DMS114 treated with DMSO at 0.1 percent for 48 hours (cell line): ENCODE measurements around the gene BRI3.

Experiments used
- DNase-seq: peaks from one replicate; lab custom pipeline; 2025; ENCODE audit not compliant: unreplicated experiment; lab: John Stamatoyannopoulos, UW

Gene BRI3

GRCh38 chr7:98286701-98287485 lies 5.4 kb downstream of the BRI3 start:
- DNase-seq: no peak

- no peak for DNase-seq
Measured at GRCh38 chr7:98287486-98287959, 6.0 kb downstream of the BRI3 start.

GRCh38 chr7:98288064-98288823 lies 6.8 kb downstream of the BRI3 start:
- DNase-seq: no peak

GRCh38 chr7:98289333-98289875 lies 7.9 kb downstream of the BRI3 start:
- DNase-seq: no peak

GRCh38 chr7:98291717-98292116 lies 10.2 kb downstream of the BRI3 start:
- DNase-seq: no peak

- DNase-seq: no peak
Measured at GRCh38 chr7:98293265-98293664, 11.8 kb downstream of the BRI3 start.

- no peak for DNase-seq
Measured at GRCh38 chr7:98293746-98294145, 12.3 kb downstream of the BRI3 start.

- DNase-seq: no peak
Measured at GRCh38 chr7:98294326-98294725, 12.8 kb downstream of the BRI3 start.

GRCh38 chr7:98294798-98295382 lies 13.4 kb downstream of the BRI3 start:
- DNase-seq: peak; percentile 23

GRCh38 chr7:98295467-98296192 lies 14.1 kb downstream of the BRI3 start:
- DNase-seq: no peak

- no peak for DNase-seq
Measured at GRCh38 chr7:98296833-98297232, 15.3 kb downstream of the BRI3 start.

- DNase-seq: no peak
Measured at GRCh38 chr7:98297626-98298286, 16.3 kb downstream of the BRI3 start.

GRCh38 chr7:98300595-98301372 lies 19.3 kb downstream of the BRI3 start:
- no peak for DNase-seq

- DNase-seq: no peak
Measured at GRCh38 chr7:98301693-98302470, 20.4 kb downstream of the BRI3 start.

- DNase-seq: no peak
Measured at GRCh38 chr7:98303176-98303865, 21.8 kb downstream of the BRI3 start.

GRCh38 chr7:98303906-98304305 lies 22.4 kb downstream of the BRI3 start:
- no peak for DNase-seq

- no peak for DNase-seq
Measured at GRCh38 chr7:98305951-98306535, 24.6 kb downstream of the BRI3 start.

GRCh38 chr7:98307971-98308466 lies 26.5 kb downstream of the BRI3 start:
- DNase-seq: no peak
